GM23248 (cell line): Measurements from ENCODE around the gene LLGL2. TPM values are rescaled to one million over a fixed set of nuclear protein-coding genes. Genes with fewer than 3 reads are reported as not detected.

Experiments used
- DNase-seq: peaks from one replicate; pipeline ENCODE4 v3.0.0-alpha.2; 2015
- H2AFZ ChIP-seq: fragments of 200-600 bp; sonication (generic); 2 replicates; pipeline ENCODE4 v1.6.1; 2016; ENCODE audit warnings: antibody characterized with exemption
- H3F3A ChIP-seq: fragments of 200-600 bp; sonication (generic); 2 replicates; pipeline ENCODE4 v1.6.1; 2016; ENCODE audit warnings: mild to moderate bottlenecking, antibody characterized with exemption, mixed run types; ENCODE audit not compliant: insufficient read depth
- H3K27ac ChIP-seq: fragments of 200-600 bp; sonication (generic); 2 replicates; pipeline ENCODE4 v1.5.1; 2016; ENCODE audit warnings: mild to moderate bottlenecking
- H3K27me3 ChIP-seq: fragments of 200-600 bp; sonication (generic); replicated peaks from 2 replicates; pipeline ENCODE4 v1.6.1; 2016; ENCODE audit warnings: mild to moderate bottlenecking; ENCODE audit not compliant: insufficient read depth
- H3K36me3 ChIP-seq: fragments of 200-600 bp; sonication (generic); 2 replicates; pipeline ENCODE4 v1.6.1; 2016; ENCODE audit warnings: low read depth, mild to moderate bottlenecking
- H3K4me1 ChIP-seq: fragments of 200-600 bp; sonication (generic); 2 replicates; pipeline ENCODE4 v1.6.1; 2016; ENCODE audit warnings: mild to moderate bottlenecking; ENCODE audit not compliant: insufficient read depth
- H3K4me2 ChIP-seq: fragments of 200-600 bp; sonication (generic); one replicate; pipeline ENCODE4 v1.6.1; 2016; ENCODE audit warnings: mild to moderate bottlenecking; ENCODE audit not compliant: unreplicated experiment
- H3K4me3 ChIP-seq: fragments of 200-600 bp; sonication (generic); 2 replicates; pipeline ENCODE4 v1.5.1; 2016; ENCODE audit warnings: mild to moderate bottlenecking
- H3K79me2 ChIP-seq: fragments of 200-600 bp; sonication (generic); 2 replicates; pipeline ENCODE4 v1.6.1; 2016; ENCODE audit warnings: mild to moderate bottlenecking; ENCODE audit not compliant: insufficient read depth
- H3K9ac ChIP-seq: fragments of 200-600 bp; sonication (generic); 2 replicates; pipeline ENCODE4 v1.6.1; 2016; ENCODE audit warnings: mild to moderate bottlenecking
- H3K9me2 ChIP-seq: fragments of 200-600 bp; sonication (generic); 2 replicates; pipeline ENCODE4 v1.6.1; 2016; ENCODE audit warnings: mixed run types, mild to moderate bottlenecking, moderate library complexity; ENCODE audit not compliant: insufficient read depth
- H3K9me3 ChIP-seq: fragments of 200-600 bp; sonication (generic); one replicate; pipeline ENCODE4 v1.6.1; 2017; ENCODE audit warnings: low read depth
- H4K20me1 ChIP-seq: fragments of 200-600 bp; sonication (generic); 2 replicates; pipeline ENCODE4 v1.6.0; 2016; ENCODE audit not compliant: insufficient read depth
- EZH2 ChIP-seq: fragments of 200-600 bp; sonication (generic); IDR thresholded peaks from 2 replicates; pipeline ENCODE4 v1.6.1; 2018; ENCODE audit warnings: antibody characterized with exemption, mild to moderate bottlenecking; ENCODE audit not compliant: insufficient read depth, poor library complexity, severe bottlenecking
- EZH2phosphoT487 ChIP-seq: fragments of 200-600 bp; sonication (generic); IDR thresholded peaks from 2 replicates; pipeline ENCODE4 v1.6.1; 2018; ENCODE audit warnings: antibody characterized with exemption, moderate library complexity, mild to moderate bottlenecking, low read depth; ENCODE audit not compliant: insufficient read depth
- WGBS, 2 experiments: methylation state at CpG; one replicate each; pipeline ENCODE4 v1.1.6; 2015 to 2017; ENCODE audit warnings: low lambda C conversion rate in 2 of 2, low coverage in 1 of 2; ENCODE audit errors: missing lambda C conversion rate in 2 of 2; 5-methylcytosine and 5-hydroxymethylcytosine counted together
- in situ Hi-C: fragments of 300-500 bp; cut with MboI; formaldehyde crosslinking; loops from 2 replicates; pipeline ENCODE4 v1.15.0; 2020
- polyA plus RNA-seq: library from polyadenylated mRNA; unstranded; fragments of >200 nt; fragmentation: Nextera tagmentation; extraction: Ambion mirVana; gene quantifications from 2 replicates; pipeline ENCODE4 v1.2.1, GENCODE V29; 2016
- total RNA-seq: library from RNA; depleted of rRNA; stranded (reverse); fragments of >200 nt; shearing (Covaris generic); gene quantifications from 2 replicates; pipeline ENCODE4 v1.2.3, GENCODE V29; 2014

The LLGL2 gene
- total and polyA plus RNA-seq, 2 experiments from 2014 or later = not detected

- Histone ChIP-seq H3K27ac (no peak overlapping the region), H3K4me1 (no peaks in the 10 kb centered on the region), H3K27me3 (no peaks in the 10 kb centered on the region), H3K79me2 (no peaks in the 10 kb centered on the region), H3K36me3 (no peaks in the 10 kb centered on the region), H4K20me1 (no peaks in the 10 kb centered on the region), H3K4me3 (no peak overlapping the region), H3K9ac (no peak overlapping the region), H3K4me2 (no peak overlapping the region), H3K9me2 (no peaks in the 10 kb centered on the region), H2AFZ (no peak overlapping the region), H3F3A (no peaks in the 10 kb centered on the region), H3K9me3 (no peaks in the 10 kb centered on the region)
- in situ Hi-C loops = no loop called here
- no peak for DNase-seq
- 86 to 89% methylated on average over 12 to 15 of the region's 15 CpGs for WGBS, 2 experiments
- no peak for TF ChIP-seq EZH2
- no peak for TF ChIP-seq EZH2phosphoT487
These were observed 33.8 kb upstream of the LLGL2 start for GRCh38 chr17:75491680-75492079.

- H3K9ac ChIP-seq = no peak overlapping the region
- no peaks in the 10 kb centered on the region for H3K9me3 ChIP-seq
- WGBS, 2 experiments = 91 to 93% methylated on average over 23 of the region's 23 CpGs
- no peak overlapping the region for H2AFZ ChIP-seq
- no peak overlapping the region for H3K4me2 ChIP-seq
- TF ChIP-seq EZH2 (no peak), EZH2phosphoT487 (no peak)
- no peaks in the 10 kb centered on the region for H3K4me1 ChIP-seq
- H3F3A ChIP-seq = no peaks in the 10 kb centered on the region
- no peaks in the 10 kb centered on the region for H3K79me2 ChIP-seq
- no peak for DNase-seq
- H3K27me3 ChIP-seq = no peaks in the 10 kb centered on the region
- no peaks in the 10 kb centered on the region for H4K20me1 ChIP-seq
- H3K9me2 ChIP-seq = no peaks in the 10 kb centered on the region
- H3K4me3 ChIP-seq = no peak overlapping the region
- in situ Hi-C loops = no loop called here
- no peaks in the 10 kb centered on the region for H3K36me3 ChIP-seq
- H3K27ac ChIP-seq = no peak overlapping the region
These were observed 32.8 kb upstream of the LLGL2 start for GRCh38 chr17:75492555-75493168.

- H3K4me2 ChIP-seq = no peak overlapping the region
- H3K9me3 ChIP-seq = no peaks in the 10 kb centered on the region
- H3K27me3 ChIP-seq = no peaks in the 10 kb centered on the region
- no peak for DNase-seq
- H2AFZ ChIP-seq = no peak overlapping the region
- no peak overlapping the region for H3K4me3 ChIP-seq
- no peaks in the 10 kb centered on the region for H3K79me2 ChIP-seq
- no peaks in the 10 kb centered on the region for H3K4me1 ChIP-seq
- H3K9ac ChIP-seq = no peak overlapping the region
- no peak overlapping the region for H3K27ac ChIP-seq
- WGBS, 2 experiments = 95 to 96% methylated on average over 19 to 23 of the region's 23 CpGs
- no peaks in the 10 kb centered on the region for H3K9me2 ChIP-seq
- no peaks in the 10 kb centered on the region for H3K36me3 ChIP-seq
- no peak for TF ChIP-seq EZH2phosphoT487
- H3F3A ChIP-seq = no peaks in the 10 kb centered on the region
- no peaks in the 10 kb centered on the region for H4K20me1 ChIP-seq
- in situ Hi-C loops = no loop called here
These were observed 31.9 kb upstream of the LLGL2 start for GRCh38 chr17:75493476-75494129.

- no peak overlapping the region for H3K27ac ChIP-seq
- H3F3A ChIP-seq = no peaks in the 10 kb centered on the region
- no peaks in the 10 kb centered on the region for H3K27me3 ChIP-seq
- H3K4me2 ChIP-seq = no peak overlapping the region
- H3K9me2 ChIP-seq = no peaks in the 10 kb centered on the region
- TF ChIP-seq EZH2phosphoT487 (no peak), EZH2 (no peak)
- no peak overlapping the region for H3K9ac ChIP-seq
- WGBS, 2 experiments = 87 to 90% methylated on average over 12 to 14 of the region's 14 CpGs
- no peaks in the 10 kb centered on the region for H3K36me3 ChIP-seq
- no peaks in the 10 kb centered on the region for H3K4me1 ChIP-seq
- no peak overlapping the region for H2AFZ ChIP-seq
- no peaks in the 10 kb centered on the region for H3K9me3 ChIP-seq
- no peaks in the 10 kb centered on the region for H4K20me1 ChIP-seq
- in situ Hi-C loops = no loop called here
- H3K79me2 ChIP-seq = no peaks in the 10 kb centered on the region
- DNase-seq = no peak
- H3K4me3 ChIP-seq = no peak overlapping the region
These were observed 31.1 kb upstream of the LLGL2 start for GRCh38 chr17:75494326-75494877.
